Fibroblast of lung (primary cell): ENCODE data around the gene NHS. TPM values are rescaled to one million over a fixed set of nuclear protein-coding genes. Genes with fewer than 3 reads are reported as not detected.

Experiments used
- DNase-seq, 2 donors: peaks; one replicate each; pipeline versions ENCODE4 v3.0.0 to v3.0.0-alpha.2; 2010; ENCODE audit warnings: low read depth in 2 of 2
- H2AFZ ChIP-seq: 2 replicates; pipeline ENCODE4 v1.5.1; 2012; ENCODE audit warnings: low read length, control low read depth, inconsistent platforms
- H3K27ac ChIP-seq: 2 replicates; pipeline ENCODE4 v1.5.1; 2011; ENCODE audit warnings: low read length, control low read depth; ENCODE audit not compliant: insufficient read depth
- H3K27me3 ChIP-seq: 2 replicates; pipeline ENCODE4 v1.5.1; 2011; ENCODE audit warnings: mild to moderate bottlenecking, low read length; ENCODE audit not compliant: control insufficient read depth, insufficient read depth
- H3K36me3 ChIP-seq: 2 replicates; pipeline ENCODE4 v1.5.1; 2011; ENCODE audit warnings: low read length; ENCODE audit not compliant: control insufficient read depth, insufficient read depth
- H3K4me1 ChIP-seq: 2 replicates; pipeline ENCODE4 v1.5.1; 2011; ENCODE audit warnings: low read length; ENCODE audit not compliant: control insufficient read depth, insufficient read depth; ENCODE audit errors: extremely low read depth
- H3K4me2 ChIP-seq: 2 replicates; pipeline ENCODE4 v1.5.1; 2011; ENCODE audit warnings: low read length, control low read depth; ENCODE audit not compliant: insufficient read depth; ENCODE audit errors: extremely low read depth
- H3K4me3 ChIP-seq, 4 experiments: fragments of 200-600 bp in 1 of 4; sonication (generic) in 1 of 4; replicated peaks in 1 of 4; 2 replicates each; pipeline ENCODE4 v1.5.1; 2011 to 2016; ENCODE audit warnings: low read length in 4 of 4, low read depth in 3 of 4, mild to moderate bottlenecking in 3 of 4, control low read depth in 2 of 4, inconsistent platforms in 1 of 4, mixed read lengths in 1 of 4; ENCODE audit not compliant: insufficient read depth in 1 of 4; ENCODE audit errors: control extremely low read depth in 1 of 4
- H3K79me2 ChIP-seq: 2 replicates; pipeline ENCODE4 v1.5.1; 2012; ENCODE audit warnings: mild to moderate bottlenecking, low read length, inconsistent platforms; ENCODE audit not compliant: control insufficient read depth, insufficient read depth
- H3K9ac ChIP-seq: 2 replicates; pipeline ENCODE4 v1.5.1; 2011; ENCODE audit warnings: mild to moderate bottlenecking, low read length, control low read depth; ENCODE audit not compliant: insufficient read depth
- H3K9me3 ChIP-seq: 2 replicates; pipeline ENCODE4 v1.5.1; 2012; ENCODE audit warnings: low read depth, low read length; ENCODE audit not compliant: control insufficient read depth, insufficient read depth
- H4K20me1 ChIP-seq: 2 replicates; pipeline ENCODE4 v1.5.1; 2011; ENCODE audit warnings: low read length; ENCODE audit not compliant: control insufficient read depth, insufficient read depth; ENCODE audit errors: extremely low read depth
- CTCF ChIP-seq, 2 donors: IDR thresholded peaks in 1 of 2; conservative IDR thresholded peaks in 1 of 2; 1 replicate in 1 of 2; 2 replicates in 1 of 2; pipeline ENCODE4 v1.5.1; 2011 to 2012; ENCODE audit warnings: low read length in 2 of 2, control low read depth in 1 of 2, inconsistent platforms in 1 of 2, low read depth in 1 of 2, mild to moderate bottlenecking in 1 of 2
- EZH2 ChIP-seq: IDR thresholded peaks from 2 replicates; pipeline ENCODE4 v1.5.1; 2012; ENCODE audit warnings: low read length, control low read depth, mild to moderate bottlenecking; ENCODE audit errors: missing control alignments
- polyA plus RNA-seq, 2 donors: library from polyadenylated mRNA; depleted of rRNA in 1 of 2; stranded (reverse) in 1 of 2; unstranded in 1 of 2; fragments of >200 nt; gene quantifications; 2 replicates each; pipeline ENCODE4 v1.2.1, GENCODE V29; 2011 to 2012; ENCODE audit warnings: missing spikeins in 1 of 2
- total RNA-seq: library from RNA; depleted of rRNA; stranded (reverse); fragments of >200 nt; gene quantifications from 2 replicates; pipeline ENCODE4 v1.2.1, GENCODE V29; 2014

NHS gene
- total and polyA plus RNA-seq, 2 donors (not counting 1 experiment from before 2014, with no cell fraction given): 1.4 to 3.8 TPM

GRCh38 chrX:17531500-17531899 lies 156.5 kb downstream of the NHS start:
- no peak for DNase-seq
- Histone ChIP-seq H3K27me3 (no peaks in the 10 kb centered on the region), H3K9me3 (no peaks in the 10 kb centered on the region), H3K4me3 (no peak overlapping the region), H4K20me1 (no peaks in the 10 kb centered on the region), H3K79me2 (no peaks in the 10 kb centered on the region), H2AFZ (no peak overlapping the region), H3K27ac (no peak overlapping the region), H3K36me3 (no peaks in the 10 kb centered on the region), H3K4me2 (no peak overlapping the region), H3K9ac (no peak overlapping the region), H3K4me1 (no peaks in the 10 kb centered on the region)
- TF ChIP-seq EZH2: no peak

GRCh38 chrX:17535229-17535628 lies 160.2 kb downstream of the NHS start:
- no peak overlapping the region for H2AFZ ChIP-seq
- no peaks in the 10 kb centered on the region for H3K9me3 ChIP-seq
- no peaks in the 10 kb centered on the region for H3K36me3 ChIP-seq
- no peaks in the 10 kb centered on the region for H4K20me1 ChIP-seq
- H3K27ac ChIP-seq: no peak overlapping the region
- no peak for TF ChIP-seq EZH2
- peak; percentile 23 to 40 for TF ChIP-seq CTCF (conservative IDR thresholded peaks at IDR 0.05 in 1 of 2, IDR thresholded peaks at IDR 0.05 in 1 of 2; ENCODE audit: low read depth in 1 of 2, low read length in 2 of 2)
- DNase-seq: peak in 1 of 2 donors; percentile 33
- no peak overlapping the region for H3K9ac ChIP-seq
- no peak overlapping the region for H3K4me2 ChIP-seq
- H3K27me3 ChIP-seq: no peaks in the 10 kb centered on the region
- no peak overlapping the region for H3K4me3 ChIP-seq
- H3K79me2 ChIP-seq: no peaks in the 10 kb centered on the region
- no peaks in the 10 kb centered on the region for H3K4me1 ChIP-seq

- no peaks in the 10 kb centered on the region for H3K79me2 ChIP-seq
- no peak overlapping the region for H3K4me2 ChIP-seq
- H3K27ac ChIP-seq: no peak overlapping the region
- no peaks in the 10 kb centered on the region for H3K36me3 ChIP-seq
- no peaks in the 10 kb centered on the region for H4K20me1 ChIP-seq
- no peak for TF ChIP-seq EZH2
- TF ChIP-seq CTCF (conservative IDR thresholded peaks at IDR 0.05 in 1 of 2, IDR thresholded peaks at IDR 0.05 in 1 of 2; ENCODE audit: low read depth in 1 of 2, low read length in 2 of 2): no peak
- H3K9me3 ChIP-seq: no peaks in the 10 kb centered on the region
- no peak for DNase-seq
- H3K9ac ChIP-seq: no peak overlapping the region
- no peaks in the 10 kb centered on the region for H3K27me3 ChIP-seq
- H3K4me1 ChIP-seq: no peaks in the 10 kb centered on the region
- no peak overlapping the region for H2AFZ ChIP-seq
- no peak overlapping the region for H3K4me3 ChIP-seq
Measured at GRCh38 chrX:17537723-17538243, 162.8 kb downstream of the NHS start.
